AG09319 (cell line): ENCODE results near the gene IL13.

Experiments
- DNase-seq: peaks from one replicate; pipeline ENCODE4 v3.0.0-alpha.2; 2010; ENCODE audit warnings: low read depth; ENCODE audit errors: extremely low read depth
- TF ChIP-seq, protein P1 (sequence below): IDR thresholded peaks from 2 replicates; pipeline ENCODE4 v1.5.1; 2011; ENCODE audit warnings: low read depth, mild to moderate bottlenecking, inconsistent platforms, low read length, moderate library complexity

Gene IL13

DNA sequence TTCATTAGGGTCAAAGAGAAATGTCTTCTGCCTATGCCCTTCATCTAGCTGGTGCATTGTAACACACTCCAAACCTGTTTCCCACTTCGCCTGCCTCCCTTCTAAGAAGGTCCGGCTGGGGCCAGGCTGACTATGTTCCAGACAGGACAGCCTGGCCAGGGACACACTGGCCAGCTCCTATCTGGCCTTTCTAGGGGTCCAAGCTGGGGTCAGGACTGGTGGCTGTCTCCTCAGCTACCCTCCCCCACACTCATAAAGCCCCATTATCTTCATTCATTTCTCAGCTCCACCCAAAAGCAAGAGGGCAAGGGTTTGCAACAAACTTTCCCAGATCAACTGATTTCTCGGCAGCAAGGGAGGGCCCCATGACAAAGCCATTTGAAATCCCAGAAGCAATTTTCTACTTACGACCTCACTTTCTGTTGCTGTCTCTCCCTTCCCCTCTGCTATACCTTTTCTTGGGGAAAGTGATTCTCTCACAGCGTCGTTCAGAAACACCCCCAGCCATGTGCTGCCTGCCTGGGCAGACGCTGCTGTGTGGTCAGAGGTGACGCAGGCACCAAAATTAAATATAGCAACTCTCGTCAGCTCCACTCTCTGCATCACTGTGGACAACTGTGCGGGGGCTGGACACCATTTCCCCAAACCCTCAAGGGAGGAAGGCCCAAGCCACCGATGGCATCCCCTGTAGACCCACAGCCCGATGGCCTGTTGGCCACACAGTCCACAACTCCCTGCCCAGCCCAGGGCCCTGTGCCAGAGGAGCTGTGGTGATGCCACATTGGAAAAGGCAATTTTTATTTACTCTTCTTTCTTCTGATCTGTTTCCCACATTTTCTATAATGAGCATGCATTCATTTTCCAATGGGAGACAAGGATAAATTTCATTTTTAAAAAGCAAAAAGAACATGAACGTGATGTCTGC is 6.1 kb downstream of the IL13 start:
- TF ChIP-seq, protein P1, sequence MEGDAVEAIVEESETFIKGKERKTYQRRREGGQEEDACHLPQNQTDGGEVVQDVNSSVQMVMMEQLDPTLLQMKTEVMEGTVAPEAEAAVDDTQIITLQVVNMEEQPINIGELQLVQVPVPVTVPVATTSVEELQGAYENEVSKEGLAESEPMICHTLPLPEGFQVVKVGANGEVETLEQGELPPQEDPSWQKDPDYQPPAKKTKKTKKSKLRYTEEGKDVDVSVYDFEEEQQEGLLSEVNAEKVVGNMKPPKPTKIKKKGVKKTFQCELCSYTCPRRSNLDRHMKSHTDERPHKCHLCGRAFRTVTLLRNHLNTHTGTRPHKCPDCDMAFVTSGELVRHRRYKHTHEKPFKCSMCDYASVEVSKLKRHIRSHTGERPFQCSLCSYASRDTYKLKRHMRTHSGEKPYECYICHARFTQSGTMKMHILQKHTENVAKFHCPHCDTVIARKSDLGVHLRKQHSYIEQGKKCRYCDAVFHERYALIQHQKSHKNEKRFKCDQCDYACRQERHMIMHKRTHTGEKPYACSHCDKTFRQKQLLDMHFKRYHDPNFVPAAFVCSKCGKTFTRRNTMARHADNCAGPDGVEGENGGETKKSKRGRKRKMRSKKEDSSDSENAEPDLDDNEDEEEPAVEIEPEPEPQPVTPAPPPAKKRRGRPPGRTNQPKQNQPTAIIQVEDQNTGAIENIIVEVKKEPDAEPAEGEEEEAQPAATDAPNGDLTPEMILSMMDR: no peak
- DNase-seq: no peak

DNA sequence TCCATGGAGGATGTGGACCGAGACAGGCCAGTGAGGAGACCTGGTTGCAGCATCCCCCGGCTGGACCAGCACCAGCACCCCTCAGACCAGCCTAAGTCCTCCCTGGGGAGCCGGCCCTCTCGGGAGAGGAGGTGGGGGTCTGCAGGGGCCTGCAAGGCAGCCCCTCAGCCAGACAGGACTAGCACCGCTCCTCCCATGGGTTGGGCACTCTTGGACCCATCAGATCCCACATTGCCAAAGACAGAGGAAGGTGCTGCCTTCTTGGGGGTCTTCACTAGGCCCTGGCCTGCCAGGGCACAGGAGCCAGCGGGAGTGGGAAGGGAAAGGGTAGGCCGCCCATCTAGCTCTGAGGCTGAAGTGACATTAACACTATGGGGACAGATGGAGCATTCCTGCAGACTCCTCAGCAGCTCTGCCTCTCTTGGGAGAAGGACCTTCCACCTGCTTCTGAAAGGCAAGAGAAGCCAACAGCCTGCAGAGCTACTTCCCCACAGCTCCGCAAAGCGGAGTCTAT is 6.8 kb downstream of the IL13 start:
- TF ChIP-seq, protein P1: no peak
- no peak for DNase-seq

DNA sequence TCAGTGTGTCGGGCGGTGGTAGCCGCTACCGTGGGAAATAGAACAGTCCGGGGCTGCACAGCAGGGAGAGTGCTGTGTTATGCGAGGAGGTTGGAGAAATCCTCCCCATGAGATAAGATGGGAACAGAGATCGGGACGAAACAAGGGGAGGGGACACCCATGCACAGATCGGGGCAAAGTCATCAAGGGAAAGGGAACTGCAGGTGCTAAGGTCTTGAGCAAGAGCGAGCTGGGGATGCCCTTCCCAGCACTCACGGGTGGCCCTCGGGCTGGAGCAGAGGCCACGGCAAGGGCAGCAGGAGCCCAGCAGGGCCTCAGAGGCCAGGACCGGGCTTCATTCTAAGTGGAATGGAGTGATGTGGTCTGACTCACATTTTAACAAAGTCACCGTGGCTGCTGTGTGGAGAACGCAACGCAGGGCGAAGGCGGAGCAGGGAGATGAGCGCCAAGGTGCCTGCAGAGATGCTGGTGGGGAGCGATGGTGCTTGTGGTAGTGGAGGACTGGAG is 7.7 kb downstream of the IL13 start:
- TF ChIP-seq, protein P1: no peak
- DNase-seq: no peak

DNA sequence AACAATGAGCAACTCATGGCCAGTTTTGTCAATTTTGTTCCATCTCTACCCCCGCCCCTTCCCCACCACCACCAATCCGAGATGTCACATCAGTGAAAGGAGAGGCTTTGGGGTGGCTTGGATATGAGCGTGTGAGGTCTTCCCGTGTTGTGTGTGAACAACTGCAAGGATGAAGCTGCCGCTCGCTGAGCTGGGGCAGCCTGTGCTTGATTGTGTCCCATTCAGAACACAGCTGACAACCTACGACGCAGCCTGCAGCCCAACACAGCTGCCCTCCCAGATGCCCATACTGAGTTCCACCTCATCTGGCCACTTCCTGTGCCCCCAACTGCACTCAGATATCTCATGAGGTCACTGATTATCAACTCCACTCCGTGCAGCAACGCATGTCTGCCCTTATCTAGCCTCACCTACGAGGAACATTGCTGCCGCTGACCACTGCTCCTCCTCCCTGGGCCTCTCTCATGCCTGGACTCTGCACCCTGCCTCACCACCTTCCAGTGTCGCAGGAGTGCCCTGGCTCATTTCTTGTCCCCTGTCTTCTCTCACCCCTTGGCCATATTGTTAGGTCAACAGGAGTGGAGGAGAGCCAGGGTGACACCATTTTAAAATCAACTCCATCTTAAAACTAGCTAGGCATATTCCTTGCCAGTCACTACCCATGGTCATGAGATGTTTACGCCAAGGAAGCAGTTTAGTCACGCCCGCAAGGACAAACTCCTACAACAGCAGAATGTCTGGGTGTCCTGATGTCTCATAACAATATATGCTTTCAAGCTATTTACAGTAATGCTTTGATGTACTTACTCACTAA is 8.5 kb downstream of the IL13 start:
- TF ChIP-seq, protein P1: no peak
- DNase-seq: no peak

DNA sequence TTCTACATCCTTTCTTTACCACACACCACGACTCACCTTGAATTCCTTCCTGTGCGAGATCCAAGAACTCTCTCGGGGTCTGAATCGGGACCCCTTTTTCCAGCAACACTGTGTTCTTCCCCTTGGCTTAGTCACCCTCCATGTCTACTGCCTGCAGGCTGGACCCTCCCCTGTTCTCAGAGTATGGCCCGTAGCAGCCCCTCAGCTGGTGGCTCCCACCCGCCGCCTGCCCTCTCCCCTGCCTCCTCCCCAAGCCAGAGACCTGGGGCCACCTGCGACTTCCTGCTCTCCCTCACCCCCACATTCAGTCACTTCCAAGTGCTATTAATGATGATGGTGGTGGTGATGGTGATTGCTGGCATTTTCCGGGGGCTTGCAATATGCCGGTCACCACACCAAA is 9.3 kb downstream of the IL13 start:
- TF ChIP-seq, protein P1: no peak

DNA sequence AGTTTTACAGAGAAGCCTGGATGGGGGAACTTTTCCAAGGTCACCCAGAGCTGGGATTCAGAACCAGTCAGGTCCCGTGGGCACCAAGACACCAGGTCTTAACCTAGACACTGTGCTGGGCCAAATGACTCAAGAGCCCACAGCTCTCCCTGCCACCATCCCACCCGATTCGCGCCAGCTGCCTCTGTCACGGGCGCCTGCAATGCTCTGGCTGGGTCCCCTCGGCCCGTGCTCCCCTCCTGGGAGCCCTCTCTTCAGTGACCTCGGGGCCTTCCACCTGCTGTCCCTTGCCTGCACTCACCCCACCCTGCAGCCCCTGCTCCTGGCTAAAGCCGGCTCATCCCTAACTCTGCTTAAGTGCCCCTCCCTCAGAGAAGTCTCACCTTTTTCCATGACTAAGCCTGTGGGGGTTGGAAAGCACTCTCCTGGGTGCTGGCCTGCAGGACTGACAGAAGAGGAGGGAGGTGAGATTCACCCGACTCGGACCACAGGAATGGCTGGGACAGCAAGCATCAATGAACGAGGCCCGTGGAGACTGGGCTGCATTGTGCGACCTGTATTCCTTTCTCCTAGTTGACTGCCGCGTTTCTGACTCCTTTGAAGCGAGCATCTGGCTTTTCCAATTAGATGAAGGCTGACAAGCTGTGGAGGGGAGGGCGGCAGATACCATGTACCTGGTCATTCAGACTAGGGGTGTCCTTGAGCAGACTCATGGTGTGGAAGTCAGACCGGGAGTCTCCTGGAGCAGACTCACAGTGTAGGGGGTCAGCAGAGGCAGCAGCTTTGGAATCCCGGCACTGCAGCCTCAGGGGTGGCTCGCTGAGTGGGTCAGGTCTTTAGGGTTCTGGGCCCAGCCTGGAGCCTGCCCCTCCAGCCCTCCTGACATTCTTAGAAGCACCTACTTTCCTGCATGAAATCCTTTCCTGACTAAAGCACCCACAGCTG is 10.1 kb downstream of the IL13 start:
- TF ChIP-seq, protein P1: no peak
- DNase-seq: no peak

More for the DNA sequence above, 9.3 kb downstream of the IL13 start:
- no peak for DNase-seq
